ENCODE results near the gene PRKCH. TPM values are rescaled to one million over a fixed set of nuclear protein-coding genes. Genes with fewer than 3 reads are reported as not detected.

PRKCH gene
- total and polyA plus RNA-seq, 2 of the 13 experiments (the other 11 are each of a cell fraction or from before 2014, with no cell fraction given): 0.48 to 1.3 TPM

DNA sequence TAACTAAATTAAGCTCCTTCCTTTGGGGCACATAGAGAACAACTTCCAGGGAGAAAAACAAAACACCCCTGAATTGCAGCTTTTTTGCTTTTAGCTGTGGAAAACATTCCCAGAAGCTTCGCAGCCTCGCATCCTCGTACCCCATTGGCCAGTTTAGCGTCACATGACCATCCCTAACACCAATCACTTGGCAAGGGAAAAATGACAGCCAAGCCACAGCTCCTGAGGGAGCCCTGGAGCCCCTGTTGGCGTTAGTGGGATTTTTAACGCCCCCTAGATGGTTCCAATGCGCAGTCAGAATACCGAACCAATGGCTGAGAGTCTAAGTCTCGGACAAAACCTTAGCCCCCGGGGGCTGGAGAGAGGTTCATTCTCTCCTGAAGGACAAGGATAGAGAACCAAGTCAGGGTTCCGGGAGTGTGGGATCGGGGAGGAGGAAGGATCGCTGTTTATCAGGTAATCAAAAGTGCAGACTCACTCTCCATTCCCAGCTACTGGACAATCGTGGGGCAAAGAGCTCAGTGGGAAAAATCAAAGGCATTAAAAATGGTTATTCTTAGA lies 238.3 kb downstream of the PRKCH start (continued):
- TF ChIP-seq, protein P1, sequence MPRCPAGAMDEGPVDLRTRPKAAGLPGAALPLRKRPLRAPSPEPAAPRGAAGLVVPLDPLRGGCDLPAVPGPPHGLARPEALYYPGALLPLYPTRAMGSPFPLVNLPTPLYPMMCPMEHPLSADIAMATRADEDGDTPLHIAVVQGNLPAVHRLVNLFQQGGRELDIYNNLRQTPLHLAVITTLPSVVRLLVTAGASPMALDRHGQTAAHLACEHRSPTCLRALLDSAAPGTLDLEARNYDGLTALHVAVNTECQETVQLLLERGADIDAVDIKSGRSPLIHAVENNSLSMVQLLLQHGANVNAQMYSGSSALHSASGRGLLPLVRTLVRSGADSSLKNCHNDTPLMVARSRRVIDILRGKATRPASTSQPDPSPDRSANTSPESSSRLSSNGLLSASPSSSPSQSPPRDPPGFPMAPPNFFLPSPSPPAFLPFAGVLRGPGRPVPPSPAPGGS (CRISPR knock-in tag; IDR thresholded peaks at IDR 0.05): no peak
- TF ChIP-seq ZBTB42 (CRISPR knock-in tag; IDR thresholded peaks at IDR 0.05) (no peak), EEA1 (CRISPR knock-in tag; IDR thresholded peaks at IDR 0.05; ENCODE audit: borderline replicate concordance) (no peak), IKZF5 (CRISPR knock-in tag; IDR thresholded peaks at IDR 0.05) (peak; percentile 59), MEF2D (CRISPR knock-in tag; IDR thresholded peaks at IDR 0.05) (no peak), HIVEP1 (CRISPR knock-in tag; IDR thresholded peaks at IDR 0.05) (no peak), CENPX (CRISPR knock-in tag; IDR thresholded peaks at IDR 0.05) (no peak), ISX (CRISPR knock-in tag; conservative IDR thresholded peaks at IDR 0.05) (no peak), ARID3A (IDR thresholded peaks at IDR 0.05; ENCODE audit: low read depth, low read length) (0 out of 2 replicates have a peak, but pooled peaks have one; percentile 9), ARHGAP35 (CRISPR knock-in tag; IDR thresholded peaks at IDR 0.05; ENCODE audit: borderline replicate concordance) (no peak), RORA (CRISPR knock-in tag; IDR thresholded peaks at IDR 0.05) (no peak), ZBTB33 (CRISPR knock-in tag; IDR thresholded peaks at IDR 0.05) (no peak), TRIM24 (CRISPR knock-in tag; IDR thresholded peaks at IDR 0.05) (no peak), ZNF513 (CRISPR knock-in tag; conservative IDR thresholded peaks at IDR 0.05) (no peak), ZFP37 (CRISPR knock-in tag; IDR thresholded peaks at IDR 0.05; ENCODE audit: borderline replicate concordance) (no peak)
- TF ChIP-seq, protein P2, sequence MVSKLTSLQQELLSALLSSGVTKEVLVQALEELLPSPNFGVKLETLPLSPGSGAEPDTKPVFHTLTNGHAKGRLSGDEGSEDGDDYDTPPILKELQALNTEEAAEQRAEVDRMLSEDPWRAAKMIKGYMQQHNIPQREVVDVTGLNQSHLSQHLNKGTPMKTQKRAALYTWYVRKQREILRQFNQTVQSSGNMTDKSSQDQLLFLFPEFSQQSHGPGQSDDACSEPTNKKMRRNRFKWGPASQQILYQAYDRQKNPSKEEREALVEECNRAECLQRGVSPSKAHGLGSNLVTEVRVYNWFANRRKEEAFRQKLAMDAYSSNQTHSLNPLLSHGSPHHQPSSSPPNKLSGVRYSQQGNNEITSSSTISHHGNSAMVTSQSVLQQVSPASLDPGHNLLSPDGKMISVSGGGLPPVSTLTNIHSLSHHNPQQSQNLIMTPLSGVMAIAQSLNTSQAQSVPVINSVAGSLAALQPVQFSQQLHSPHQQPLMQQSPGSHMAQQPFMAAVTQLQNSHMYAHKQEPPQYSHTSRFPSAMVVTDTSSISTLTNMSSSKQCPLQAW (CRISPR knock-in tag; IDR thresholded peaks at IDR 0.05): no peak
- TF ChIP-seq, protein P3, sequence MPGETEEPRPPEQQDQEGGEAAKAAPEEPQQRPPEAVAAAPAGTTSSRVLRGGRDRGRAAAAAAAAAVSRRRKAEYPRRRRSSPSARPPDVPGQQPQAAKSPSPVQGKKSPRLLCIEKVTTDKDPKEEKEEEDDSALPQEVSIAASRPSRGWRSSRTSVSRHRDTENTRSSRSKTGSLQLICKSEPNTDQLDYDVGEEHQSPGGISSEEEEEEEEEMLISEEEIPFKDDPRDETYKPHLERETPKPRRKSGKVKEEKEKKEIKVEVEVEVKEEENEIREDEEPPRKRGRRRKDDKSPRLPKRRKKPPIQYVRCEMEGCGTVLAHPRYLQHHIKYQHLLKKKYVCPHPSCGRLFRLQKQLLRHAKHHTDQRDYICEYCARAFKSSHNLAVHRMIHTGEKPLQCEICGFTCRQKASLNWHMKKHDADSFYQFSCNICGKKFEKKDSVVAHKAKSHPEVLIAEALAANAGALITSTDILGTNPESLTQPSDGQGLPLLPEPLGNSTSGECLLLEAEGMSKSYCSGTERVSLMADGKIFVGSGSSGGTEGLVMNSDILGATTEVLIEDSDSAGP (CRISPR knock-in tag; IDR thresholded peaks at IDR 0.05; ENCODE audit: borderline replicate concordance): no peak
